Stimulated activated CD8-positive, alpha-beta memory T cell treated with anti-CD3 and anti-CD28 coated beads, Interleukin-7, amount 100 ng/mL, for 48 hours (primary cell): ENCODE results near the gene ARL2BP.

Source experiments
- DNase-seq, 2 donors: peaks; one replicate each; pipeline ENCODE4 v3.0.0-alpha.2; 2020; ENCODE audit warnings: low read depth in 1 of 2; ENCODE audit errors: extremely low read depth in 1 of 2

The ARL2BP gene

GRCh38 chr16:57281791-57282190, 36.7 kb downstream of the ARL2BP start:
- DNase-seq, result no peak

- no peak for DNase-seq
Measured at GRCh38 chr16:57282510-57283213, 37.6 kb downstream of the ARL2BP start.

- no peak for DNase-seq
Measured at GRCh38 chr16:57283214-57283958, 38.3 kb downstream of the ARL2BP start.

GRCh38 chr16:57283959-57284208, 38.8 kb downstream of the ARL2BP start:
- no peak for DNase-seq

GRCh38 chr16:57284209-57284951, 39.3 kb downstream of the ARL2BP start, which contains the start of gene PLLP:
Gene PLLP, minus strand, starts transcription at chr16:57284672. Its CDS starts 132 bp downstream, at chr16:57284540.
- DNase-seq, result no peak

- DNase-seq, result no peak
Measured at GRCh38 chr16:57284952-57285363, 39.9 kb downstream of the ARL2BP start.

GRCh38 chr16:57285379-57285778, 40.3 kb downstream of the ARL2BP start:
- DNase-seq, result no peak

GRCh38 chr16:57289391-57290257, 44.6 kb downstream of the ARL2BP start:
- no peak for DNase-seq

- DNase-seq, result no peak
Measured at GRCh38 chr16:57297856-57298255, 52.8 kb downstream of the ARL2BP start.

- no peak for DNase-seq
Measured at GRCh38 chr16:57299009-57299718, 54.1 kb downstream of the ARL2BP start.

GRCh38 chr16:57299719-57300386, 54.8 kb downstream of the ARL2BP start:
- DNase-seq, result peak; percentile 58 to 75

- peak; percentile 92 to 97 for DNase-seq
Measured at GRCh38 chr16:57300387-57301125, 55.5 kb downstream of the ARL2BP start.

- no peak for DNase-seq
Measured at GRCh38 chr16:57301126-57301817, 56.2 kb downstream of the ARL2BP start.
